Neural cell (in vitro differentiated cells): ENCODE data around the gene SNRNP70. TPM values are rescaled to one million over a fixed set of nuclear protein-coding genes. Genes with fewer than 3 reads are reported as not detected.

Source experiments
- H2AFZ ChIP-seq: fragments of 200-600, 300-800 bp; sonication (generic), shearing (Covaris generic); 2 replicates; pipeline ENCODE4 v1.6.0; 2014; ENCODE audit warnings: low read depth, mild to moderate bottlenecking, antibody characterized with exemption, low read length, moderate library complexity
- H3F3A ChIP-seq: fragments of 200-600 bp; shearing (Covaris generic); 2 replicates; pipeline ENCODE4 v1.6.1; 2016; ENCODE audit warnings: mild to moderate bottlenecking, moderate library complexity, mixed read lengths, antibody characterized with exemption, low read length; ENCODE audit not compliant: insufficient read depth, poor library complexity, severe bottlenecking
- H3K27ac ChIP-seq: fragments of 200-600, 300-800 bp; sonication (generic), shearing (Covaris generic); 2 replicates; pipeline ENCODE4 v1.5.1; 2014; ENCODE audit warnings: mild to moderate bottlenecking, low read length, moderate library complexity
- H3K27me3 ChIP-seq: fragments of 300-800, 200-600 bp; sonication (generic), shearing (Covaris generic); 2 replicates; pipeline ENCODE4 v1.6.0; 2014; ENCODE audit warnings: mild to moderate bottlenecking, low read depth, low read length, moderate library complexity; ENCODE audit not compliant: insufficient read depth
- H3K36me3 ChIP-seq: fragments of 300-800, 200-600 bp; sonication (generic), shearing (Covaris generic); 2 replicates; pipeline ENCODE4 v1.5.1; 2014; ENCODE audit warnings: mild to moderate bottlenecking, antibody characterized with exemption, low read length, moderate library complexity; ENCODE audit not compliant: insufficient read depth
- H3K4me2 ChIP-seq: fragments of 300-800, 200-600 bp; sonication (generic), shearing (Covaris generic); 2 replicates; pipeline ENCODE4 v1.6.0; 2014; ENCODE audit warnings: mild to moderate bottlenecking, low read length
- H3K4me3 ChIP-seq: fragments of 300-800, 200-600 bp; sonication (generic), shearing (Covaris generic); 2 replicates; pipeline ENCODE4 v1.5.1; 2014; ENCODE audit warnings: mild to moderate bottlenecking, low read length, moderate library complexity
- H3K79me2 ChIP-seq: fragments of 200-600 bp; shearing (Covaris generic); replicated peaks from 2 replicates; pipeline ENCODE4 v1.6.0; 2014; ENCODE audit warnings: mild to moderate bottlenecking, low read length, moderate library complexity; ENCODE audit not compliant: insufficient read depth
- H3K9ac ChIP-seq: fragments of 300-800, 200-600 bp; sonication (generic), shearing (Covaris generic); 2 replicates; pipeline ENCODE4 v1.6.1; 2016; ENCODE audit warnings: mild to moderate bottlenecking, low read length, mixed read lengths
- H3K9me2 ChIP-seq: fragments of 200-600 bp; shearing (Covaris generic); 2 replicates; pipeline ENCODE4 v1.6.1; 2016; ENCODE audit warnings: mild to moderate bottlenecking, low read length, mixed read lengths; ENCODE audit not compliant: insufficient read depth
- H3K9me3 ChIP-seq: fragments of 200-600, 300-800 bp; sonication (generic), shearing (Covaris generic); 2 replicates; pipeline ENCODE4 v1.6.1; 2016; ENCODE audit warnings: mild to moderate bottlenecking, mixed run types, low read length, moderate library complexity, mixed read lengths
- H4K20me1 ChIP-seq: fragments of 200-600 bp; shearing (Covaris generic); 2 replicates; pipeline ENCODE4 v1.6.1; 2016; ENCODE audit warnings: mild to moderate bottlenecking, mixed run types; ENCODE audit not compliant: insufficient read depth
- CTCF ChIP-seq: fragments of 450-650 bp; IDR thresholded peaks from 2 replicates; pipeline ENCODE4 v1.5.1; 2014; ENCODE audit warnings: antibody characterized with exemption, mild to moderate bottlenecking, moderate library complexity; ENCODE audit not compliant: poor library complexity, severe bottlenecking
- EP300 ChIP-seq: fragments of 450-650 bp; conservative IDR thresholded peaks from 2 replicates; pipeline ENCODE4 v1.6.1; 2014; ENCODE audit warnings: antibody characterized with exemption, mild to moderate bottlenecking, moderate library complexity; ENCODE audit not compliant: poor library complexity, severe bottlenecking
- EZH2 ChIP-seq: fragments of 200-600, 300-800 bp; shearing (Covaris generic), sonication (generic); IDR thresholded peaks from 2 replicates; pipeline ENCODE4 v1.6.1; 2014; ENCODE audit warnings: antibody characterized with exemption, low read length, borderline replicate concordance, mild to moderate bottlenecking; ENCODE audit not compliant: insufficient read depth, poor library complexity, severe bottlenecking
- MXI1 ChIP-seq: fragments of 450-650 bp; conservative IDR thresholded peaks from 2 replicates; pipeline ENCODE4 v1.6.1; 2014; ENCODE audit warnings: antibody characterized with exemption, mild to moderate bottlenecking; ENCODE audit not compliant: poor library complexity, severe bottlenecking
- POLR2AphosphoS5 ChIP-seq: IDR thresholded peaks from 2 replicates; pipeline ENCODE4 v1.6.1; 2012
- RAD21 ChIP-seq: fragments of 450-650 bp; conservative IDR thresholded peaks from 2 replicates; pipeline ENCODE4 v1.6.1; 2014; ENCODE audit warnings: antibody characterized with exemption, mild to moderate bottlenecking, moderate library complexity
- REST ChIP-seq: IDR thresholded peaks from 2 replicates; pipeline ENCODE4 v1.6.1; 2012; ENCODE audit warnings: borderline replicate concordance
- SMC3 ChIP-seq: fragments of 450-650 bp; conservative IDR thresholded peaks from 2 replicates; pipeline ENCODE4 v1.6.1; 2014; ENCODE audit warnings: antibody characterized with exemption, mild to moderate bottlenecking, moderate library complexity; ENCODE audit not compliant: poor library complexity
- TAF1 ChIP-seq: IDR thresholded peaks from 2 replicates; pipeline ENCODE4 v1.6.1; 2012; ENCODE audit warnings: low read depth
- polyA plus RNA-seq: library from polyadenylated mRNA; depleted of rRNA; stranded (reverse); fragments of >200 nt; gene quantifications from 2 replicates; pipeline ENCODE4 v1.2.3, GENCODE V29; 2014

The SNRNP70 gene
- polyA plus RNA-seq, 1 donor from 2014 or later: 721 TPM

GRCh38 chr19:49127674-49128544 lies 42.7 kb downstream of the SNRNP70 start:
- Histone ChIP-seq H3K27ac (peak overlapping the region; percentile 42), H3K9ac (peak overlapping the region; percentile 50)

More at GRCh38 chr19:49127674-49128544, 42.7 kb downstream of the SNRNP70 start:
- no peaks in the 10 kb centered on the region for H4K20me1 ChIP-seq
- H3F3A ChIP-seq: no peaks in the 10 kb centered on the region
- H3K36me3 ChIP-seq: no peaks in the 10 kb centered on the region
- TF ChIP-seq REST (no peak), EZH2 (no peak), RAD21 (no peak), CTCF (peak; percentile 46), EP300 (peak; percentile 23), POLR2AphosphoS5 (no peak), SMC3 (peak; percentile 30), TAF1 (no peak), MXI1 (peak; percentile 25)
- H2AFZ ChIP-seq: no peak overlapping the region
- no peaks in the 10 kb centered on the region for H3K79me2 ChIP-seq
- H3K4me3 ChIP-seq: peak overlapping the region; percentile 62
- H3K27me3 ChIP-seq: no peaks in the 10 kb centered on the region
- H3K9me2 ChIP-seq: no peaks in the 10 kb centered on the region
- no peaks in the 10 kb centered on the region for H3K9me3 ChIP-seq
- H3K4me2 ChIP-seq: peak overlapping the region; percentile 45
